Measurements from ENCODE around the gene ELMOD3. TPM values are rescaled to one million over a fixed set of nuclear protein-coding genes. Genes with fewer than 3 reads are reported as not detected.
"Not testable (repeated sequence)": the region's sequence is repeated elsewhere in the genome, so short reads cannot be mapped to it uniquely, and the experiment has no call there.

Gene ELMOD3
- total and polyA plus RNA-seq, 5 experiments from 2014 or later: 6.3 to 29.3 (median 14.5) TPM

DNA sequence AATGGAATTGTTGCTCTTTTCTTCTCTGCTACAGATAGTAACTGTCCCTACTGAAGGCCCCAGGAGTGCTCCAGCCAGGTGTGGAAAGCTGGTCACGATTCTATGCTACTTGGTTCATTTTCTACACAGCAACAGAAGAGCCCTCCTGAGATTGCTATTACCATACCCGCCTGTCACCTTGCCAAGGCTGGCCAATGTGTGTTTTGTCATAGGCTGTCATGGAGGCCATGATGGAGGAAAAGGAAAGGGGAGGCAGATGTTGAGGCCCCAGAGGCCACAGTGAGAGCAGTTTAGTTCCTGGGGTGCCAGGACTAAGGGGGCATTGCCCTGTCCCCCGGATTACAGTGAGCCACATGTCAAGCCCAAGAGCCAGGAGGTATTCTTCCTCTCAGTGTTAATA, 952 bp downstream of the ELMOD3 start:
- peaks cover 0 to 40% (median 20%) of the 10 kb centered on the region in 3 donors for H3K36me3 Mint-ChIP-seq

DNA sequence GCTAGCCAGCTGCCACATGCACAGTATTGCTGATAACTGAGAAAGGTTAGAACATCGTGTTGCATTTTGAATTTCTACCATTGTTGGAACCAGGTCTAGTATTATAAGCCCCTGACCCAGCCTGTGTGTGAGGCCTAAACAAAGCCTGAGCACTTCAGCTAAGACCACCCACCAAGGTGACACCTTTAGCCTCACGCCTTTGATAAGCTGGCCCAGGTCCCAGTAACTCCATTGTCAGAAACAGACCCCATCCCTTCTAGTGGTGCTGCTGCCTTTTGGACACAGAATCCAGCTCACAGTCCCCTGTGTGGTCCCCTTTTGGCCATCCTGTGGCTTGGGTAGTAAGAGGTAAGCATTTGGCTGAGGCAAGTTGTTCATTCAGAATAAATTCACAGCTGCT, 1.6 kb downstream of the ELMOD3 start:
- no peak for ATAC-seq
- peaks cover 0 to 39% (median 18%) of the 10 kb centered on the region in 3 donors for H3K36me3 Mint-ChIP-seq
- peak overlapping the region in 3 of 10 donors; percentile 89 to 98 (median 95) for H3K4me3 Mint-ChIP-seq
- H3K27ac Mint-ChIP-seq: no peak overlapping the region
- no peak for DNase-seq
- peaks cover 20 to 68% (median 53%) of the 10 kb centered on the region in 4 donors for H3K4me1 Mint-ChIP-seq
- no peaks in the 10 kb centered on the region for H3K9me3 Mint-ChIP-seq
- POLR2A ChIA-PET: interaction anchor here (0.7 to 1.9 kb wide), 3 partner anchors 30 to 184 kb away, joined by 3 to 7 read pairs (median 4); no protein-coding TSS in a partner anchor
- H3K27me3 Mint-ChIP-seq: no peaks in the 10 kb centered on the region

More for the DNA sequence above, 952 bp downstream of the ELMOD3 start:
- peak overlapping the region; percentile 89 to 100 (median 98) for H3K4me3 Mint-ChIP-seq
- peak overlapping the region in 9 of 10 donors; percentile 61 to 99 (median 95) for H3K27ac Mint-ChIP-seq
- DNase-seq (no peak), ATAC-seq (no peak)
- no peaks in the 10 kb centered on the region for H3K9me3 Mint-ChIP-seq
- POLR2A ChIA-PET: interaction anchor here (1.1 to 7.3 kb wide), 9 partner anchors 11 to 256 kb away, joined by 5 to 122 read pairs (median 13); partner anchors contain the start of genes C2orf68, MAT2A, SH2D6 and TGOLN2
- H3K4me1 Mint-ChIP-seq: peaks cover 20 to 71% (median 53%) of the 10 kb centered on the region in 4 donors
- H3K27me3 Mint-ChIP-seq: no peaks in the 10 kb centered on the region

DNA sequence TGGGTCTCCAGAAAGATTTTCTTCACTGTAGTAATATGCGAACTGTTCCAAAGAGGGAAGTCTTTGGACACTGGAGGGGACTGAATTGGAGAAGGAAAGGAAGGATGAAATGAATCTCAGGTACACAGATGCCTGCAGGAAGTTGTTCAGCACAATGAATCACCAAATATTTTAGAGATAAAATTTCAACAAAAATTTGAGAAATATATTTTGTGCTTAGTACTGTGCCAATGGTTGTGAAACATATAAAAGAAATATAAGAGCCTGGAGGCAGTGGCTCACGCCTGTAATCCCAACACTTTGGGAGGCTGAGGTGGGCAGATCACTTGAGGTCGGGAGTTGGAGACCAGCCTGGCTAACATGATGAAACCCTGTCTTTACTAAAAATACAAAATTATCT, 3.2 kb downstream of the ELMOD3 start:
- H3K4me1 Mint-ChIP-seq: peaks cover 20 to 56% (median 50%) of the 10 kb centered on the region in 4 donors
- H3K27me3 Mint-ChIP-seq: no peaks in the 10 kb centered on the region
- peak overlapping the region in 4 of 10 donors; percentile 16 to 40 (median 26) for H3K4me3 Mint-ChIP-seq
- POLR2A ChIA-PET: interaction anchor here (1.9 kb wide), 1 partner anchor 31 kb away, joined by 7 read pairs; no protein-coding TSS in a partner anchor
- no peak overlapping the region for H3K27ac Mint-ChIP-seq
- no peak for ATAC-seq
- H3K36me3 Mint-ChIP-seq: peaks cover 0 to 52% (median 26%) of the 10 kb centered on the region in 3 donors
- no peaks in the 10 kb centered on the region for H3K9me3 Mint-ChIP-seq
- DNase-seq: no peak

DNA sequence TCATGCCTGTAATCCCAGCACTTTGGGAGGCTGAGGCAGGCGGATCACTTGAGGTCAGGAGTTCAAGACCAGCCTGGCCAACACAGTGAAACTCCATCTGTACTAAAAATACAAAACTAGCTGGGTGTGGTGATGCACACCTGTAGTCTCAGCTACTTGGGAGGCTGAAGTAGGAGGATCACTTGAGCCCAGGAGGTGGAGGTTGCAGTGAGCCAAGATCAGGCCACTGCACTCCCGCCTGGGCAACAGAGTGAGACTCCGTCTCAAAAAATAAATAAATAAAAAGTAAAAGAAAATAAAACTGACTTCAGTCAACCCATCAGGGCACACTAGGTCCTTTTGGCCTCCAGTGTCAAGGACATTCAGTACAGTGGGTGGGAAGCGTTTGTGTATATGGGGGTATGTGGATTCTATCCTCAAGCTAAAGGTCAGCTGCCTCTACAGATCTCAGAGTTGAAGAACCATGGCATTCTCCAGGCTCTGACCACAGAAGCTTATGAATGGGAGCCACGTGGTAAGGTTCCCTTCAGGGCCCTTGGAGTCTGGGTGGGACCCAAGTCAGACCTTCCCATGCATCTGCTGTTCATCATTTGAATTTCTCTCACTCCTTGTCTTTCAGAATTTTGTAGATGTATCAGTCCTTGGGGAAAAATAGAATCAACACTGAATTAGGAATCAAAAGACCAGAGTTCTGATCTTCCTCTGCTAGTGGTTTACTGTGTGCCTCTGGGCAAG, 8.3 kb downstream of the ELMOD3 start:
- Mint-ChIP-seq H3K4me1 (peaks cover 6 to 14% (median 10%) of the 10 kb centered on the region in 4 donors), H3K36me3 (peaks cover 4 to 65% (median 26%) of the 10 kb centered on the region in 3 donors), H3K27ac (peak overlapping the region in 1 of 10 donors; percentile 27)
- DNase-seq, ATAC-seq, H3K9me3 Mint-ChIP-seq, POLR2A ChIA-PET, H3K4me3 Mint-ChIP-seq, H3K27me3 Mint-ChIP-seq: not testable (repeated sequence)

DNA sequence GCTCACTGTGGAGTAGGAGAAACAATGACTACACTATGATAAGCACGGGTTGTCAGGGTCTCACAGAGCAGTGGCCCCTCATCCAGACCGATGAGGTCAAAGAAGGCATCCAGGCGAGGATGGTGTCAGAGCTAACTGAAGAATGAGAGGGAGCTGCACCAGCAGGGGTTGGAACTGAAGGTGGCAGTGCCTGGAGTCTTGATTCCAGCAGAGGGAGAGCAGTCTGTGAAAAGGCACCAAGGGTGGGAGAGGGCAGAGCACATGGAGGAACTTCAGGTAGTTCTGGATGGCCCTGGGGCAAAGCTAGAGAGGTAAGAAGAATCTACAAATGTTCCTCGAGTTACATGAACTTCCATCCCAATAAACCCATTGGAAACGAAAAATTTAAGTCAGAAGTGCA, 12.6 kb downstream of the ELMOD3 start:
- H3K4me3 Mint-ChIP-seq: no peak overlapping the region
- H3K4me1 Mint-ChIP-seq: no peaks in the 10 kb centered on the region
- POLR2A ChIA-PET: no interaction called here

DNA sequence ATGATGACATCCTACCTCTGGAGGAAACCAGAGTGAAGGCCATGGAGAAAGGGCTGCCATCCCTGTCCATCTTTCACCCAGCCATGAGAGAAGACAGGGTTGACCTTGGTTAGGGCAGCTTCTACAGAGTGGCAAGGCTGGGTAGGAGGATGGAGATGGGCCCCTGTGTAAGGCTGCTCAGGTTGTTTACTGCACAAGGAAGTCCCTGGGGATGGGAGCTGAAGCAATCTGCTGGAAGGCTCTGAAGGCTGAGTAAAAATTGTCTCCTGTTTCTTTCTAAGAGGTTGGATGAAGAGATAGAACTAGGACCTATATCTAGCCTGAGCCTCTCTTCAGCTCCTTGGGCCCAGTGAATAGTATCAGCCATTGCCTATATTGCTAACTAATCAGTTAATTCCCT, 14.4 kb downstream of the ELMOD3 start:
- Mint-ChIP-seq H3K27ac (no peak overlapping the region), H3K4me1 (no peaks in the 10 kb centered on the region), H3K36me3 (peaks cover 0 to 31% (median 9%) of the 10 kb centered on the region in 3 donors), H3K27me3 (no peaks in the 10 kb centered on the region), H3K4me3 (no peak overlapping the region), H3K9me3 (no peaks in the 10 kb centered on the region)
- POLR2A ChIA-PET: interaction anchor here (1.2 kb wide), 1 partner anchor 42 kb away, joined by 4 read pairs; no protein-coding TSS in a partner anchor
- no peak for DNase-seq
- ATAC-seq: no peak

More for the DNA sequence above, 12.6 kb downstream of the ELMOD3 start:
- DNase-seq: no peak
- no peaks in the 10 kb centered on the region for H3K27me3 Mint-ChIP-seq
- no peak for ATAC-seq
- peaks cover 4 to 40% (median 12%) of the 10 kb centered on the region in 3 donors for H3K36me3 Mint-ChIP-seq
- peak overlapping the region in 2 of 10 donors; percentile 59 to 66 for H3K27ac Mint-ChIP-seq
- no peaks in the 10 kb centered on the region for H3K9me3 Mint-ChIP-seq

DNA sequence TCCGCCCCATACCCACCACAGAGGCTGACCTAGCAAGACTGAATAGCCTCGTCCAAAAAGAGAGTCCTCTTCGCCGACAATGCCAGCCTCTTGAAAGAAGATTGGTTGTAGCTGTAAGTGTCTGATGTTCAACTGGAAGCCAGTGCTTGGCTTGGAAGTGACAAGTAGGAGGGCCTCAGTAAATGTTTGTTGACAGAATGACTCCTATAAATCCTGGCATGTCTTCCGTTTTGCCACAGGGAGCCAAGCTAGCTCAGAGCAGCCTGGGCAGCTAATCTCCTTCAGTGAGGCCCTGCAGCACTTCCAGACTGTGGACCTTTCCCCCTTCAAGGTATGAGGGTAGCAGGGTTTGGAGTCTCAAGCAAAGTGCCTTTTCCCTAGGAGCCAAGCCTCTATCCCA, 14.9 kb downstream of the ELMOD3 start:
- H3K36me3 Mint-ChIP-seq: peaks cover 0 to 33% (median 12%) of the 10 kb centered on the region in 3 donors
- no peak overlapping the region for H3K27ac Mint-ChIP-seq
- H3K9me3 Mint-ChIP-seq: no peaks in the 10 kb centered on the region
- ATAC-seq (no peak), DNase-seq (no peak)
- H3K4me3 Mint-ChIP-seq: no peak overlapping the region
- POLR2A ChIA-PET: interaction anchor here (0.8 to 1.2 kb wide), 2 partner anchors 43 to 169 kb away, joined by 3 to 4 read pairs; partner anchors contain the start of gene MAT2A
- no peaks in the 10 kb centered on the region for H3K4me1 Mint-ChIP-seq
- no peaks in the 10 kb centered on the region for H3K27me3 Mint-ChIP-seq

DNA sequence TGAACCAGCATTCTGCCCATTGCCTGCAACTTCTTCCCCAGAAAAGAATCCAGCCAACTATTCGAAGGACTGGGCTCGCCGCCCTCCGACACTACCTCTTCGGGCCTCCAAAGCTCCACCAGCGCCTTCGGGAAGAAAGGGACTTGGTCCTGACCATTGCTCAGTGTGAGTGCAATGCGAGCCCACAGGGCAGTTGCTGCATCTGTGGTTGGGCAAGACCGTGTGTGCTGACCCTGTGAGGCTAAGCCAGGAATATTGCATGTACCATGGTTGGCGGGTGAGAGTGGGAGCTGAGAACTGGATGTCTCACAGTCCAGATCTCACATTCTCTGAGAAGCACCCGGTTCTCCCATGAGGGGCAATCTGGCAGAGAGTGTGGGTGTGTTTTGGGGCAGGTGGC, 16.5 kb downstream of the ELMOD3 start:
- Mint-ChIP-seq H3K27ac (no peak overlapping the region), H3K9me3 (no peaks in the 10 kb centered on the region), H3K27me3 (no peaks in the 10 kb centered on the region), H3K36me3 (peaks cover 0 to 44% (median 17%) of the 10 kb centered on the region in 3 donors), H3K4me3 (no peak overlapping the region), H3K4me1 (peaks cover 0 to 3% (median 0%) of the 10 kb centered on the region in 4 donors)
- DNase-seq (no peak), ATAC-seq (no peak)
- POLR2A ChIA-PET: no interaction called here

DNA sequence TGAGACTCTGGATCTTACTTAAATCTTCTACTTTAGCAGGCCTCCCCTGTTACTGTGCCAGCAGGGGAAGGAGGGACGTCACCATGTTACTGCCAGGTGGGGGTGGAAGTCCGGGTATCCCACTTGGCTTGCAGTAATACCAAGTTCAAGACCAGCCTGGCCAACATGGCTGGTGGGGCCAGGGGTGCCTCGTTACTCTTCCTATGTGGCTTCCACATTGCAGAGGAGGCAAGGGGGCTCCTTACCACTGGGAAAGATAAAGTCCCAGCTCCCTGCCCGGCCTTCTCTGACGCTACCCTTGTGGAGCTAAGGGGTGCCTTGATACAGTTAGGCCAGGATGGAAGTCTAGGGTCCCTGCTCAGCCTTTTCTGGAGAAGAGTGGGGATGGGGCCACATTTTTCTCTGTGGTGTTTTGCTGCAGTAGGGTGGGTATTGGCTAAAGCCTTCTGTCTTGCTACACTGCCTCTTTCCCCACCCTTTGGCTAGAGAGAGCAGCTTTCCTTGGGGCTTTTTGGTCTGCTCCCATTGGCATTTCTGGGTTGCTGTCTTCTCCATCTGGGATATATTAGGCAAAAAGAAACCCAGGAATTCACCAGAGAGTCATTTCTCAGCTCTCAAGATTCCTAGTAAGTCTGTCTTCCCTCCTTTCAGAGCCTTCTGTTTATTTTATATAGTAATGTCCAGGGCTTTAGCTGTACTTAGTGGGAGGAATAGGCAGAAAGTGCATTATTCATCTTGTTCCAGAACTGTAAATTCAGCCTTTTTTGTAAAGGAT, 21.9 kb downstream of the ELMOD3 start:
- Mint-ChIP-seq H3K27me3 (no peaks in the 10 kb centered on the region), H3K36me3 (peaks cover 15 to 68% (median 57%) of the 10 kb centered on the region in 3 donors)

DNA sequence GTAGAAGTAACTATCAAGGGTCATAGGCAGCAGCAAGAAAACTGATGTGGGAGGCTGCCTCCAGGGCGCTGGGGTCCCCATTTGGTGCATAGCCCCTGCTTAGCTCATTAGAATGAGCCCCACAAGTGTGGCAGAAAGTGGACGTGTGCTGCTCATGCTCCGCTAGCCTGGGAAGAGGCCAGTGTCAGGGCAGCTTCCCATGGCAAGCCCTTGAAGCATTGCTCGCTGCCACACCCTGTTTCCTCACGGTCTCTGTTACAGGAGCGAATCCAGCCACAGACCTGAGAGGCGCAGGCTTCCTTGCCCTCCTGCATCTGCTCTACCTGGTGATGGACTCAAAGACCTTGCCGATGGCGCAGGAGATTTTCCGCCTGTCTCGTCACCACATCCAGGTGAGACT, 22.5 kb downstream of the ELMOD3 start:
- POLR2A ChIA-PET: no interaction called here
- no peak for ATAC-seq
- Mint-ChIP-seq H3K4me1 (peaks cover 0 to 3% (median 0%) of the 10 kb centered on the region in 4 donors), H3K27me3 (no peaks in the 10 kb centered on the region), H3K27ac (no peak overlapping the region), H3K9me3 (peaks cover 0 to 6% (median 2%) of the 10 kb centered on the region in 9 donors), H3K4me3 (no peak overlapping the region), H3K36me3 (peaks cover 15 to 69% (median 57%) of the 10 kb centered on the region in 3 donors)
- no peak for DNase-seq

More for the DNA sequence above, 21.9 kb downstream of the ELMOD3 start:
- Mint-ChIP-seq H3K4me1 (peaks cover 0 to 3% (median 0%) of the 10 kb centered on the region in 4 donors), H3K9me3 (peaks cover 0 to 6% (median 2%) of the 10 kb centered on the region in 9 donors), H3K4me3 (no peak overlapping the region), H3K27ac (no peak overlapping the region)
- POLR2A ChIA-PET: no interaction called here
- DNase-seq: no peak
- no peak for ATAC-seq

DNA sequence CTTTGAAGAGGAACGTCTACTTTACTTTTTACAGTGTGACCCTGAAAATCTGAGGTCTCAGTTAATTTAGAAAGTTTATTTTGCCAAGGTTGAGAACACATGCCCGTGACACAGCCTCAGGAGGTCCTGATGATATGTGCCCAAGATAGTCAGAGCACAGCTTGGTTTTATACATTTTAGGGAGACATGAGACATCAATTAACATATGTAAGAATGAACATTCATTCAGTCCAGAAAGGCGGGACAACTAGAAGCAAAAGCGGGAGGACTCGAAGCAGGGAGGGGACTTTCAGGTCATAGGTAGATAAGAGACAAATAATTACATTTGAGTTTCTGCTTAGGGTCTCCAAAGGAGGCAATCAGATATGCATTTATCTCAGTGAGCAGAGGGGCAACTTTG, 23.7 kb downstream of the ELMOD3 start:
- POLR2A ChIA-PET: no interaction called here
- H3K27ac Mint-ChIP-seq: no peak overlapping the region
- ATAC-seq (no peak), DNase-seq (no peak)
- no peak overlapping the region for H3K4me3 Mint-ChIP-seq
- H3K27me3 Mint-ChIP-seq: no peaks in the 10 kb centered on the region
- H3K9me3 Mint-ChIP-seq: peaks cover 0 to 6% (median 2%) of the 10 kb centered on the region in 9 donors
- peaks cover 15 to 72% (median 56%) of the 10 kb centered on the region in 3 donors for H3K36me3 Mint-ChIP-seq
- H3K4me1 Mint-ChIP-seq: peaks cover 0 to 3% (median 0%) of the 10 kb centered on the region in 4 donors

DNA sequence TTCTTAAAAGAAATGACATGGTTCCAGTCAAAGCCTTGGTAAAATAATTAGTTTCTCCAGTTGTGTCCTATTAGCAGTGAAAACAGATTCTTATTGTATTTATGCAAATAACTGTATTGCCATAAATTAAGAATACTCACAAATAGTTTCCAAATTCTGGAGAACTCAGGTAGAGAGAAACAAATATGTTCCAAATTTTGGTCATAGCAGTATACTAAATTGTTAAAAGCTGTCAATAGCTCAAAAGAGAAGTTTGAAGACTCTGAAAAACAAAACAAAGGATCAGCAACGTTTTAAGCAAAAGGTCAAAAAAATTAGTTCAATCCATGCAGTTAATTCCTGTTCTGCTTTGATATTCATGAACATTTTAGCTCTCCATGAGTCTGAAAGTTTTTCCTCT, 25.5 kb downstream of the ELMOD3 start:
- POLR2A ChIA-PET: no interaction called here
- peaks cover 15 to 75% (median 47%) of the 10 kb centered on the region in 3 donors for H3K36me3 Mint-ChIP-seq

More for the DNA sequence above, 25.5 kb downstream of the ELMOD3 start:
- DNase-seq: no peak
- Mint-ChIP-seq H3K9me3 (peaks cover 0 to 6% (median 2%) of the 10 kb centered on the region in 9 donors), H3K27me3 (no peaks in the 10 kb centered on the region), H3K4me3 (no peak overlapping the region), H3K4me1 (peaks cover 0 to 7% (median 2%) of the 10 kb centered on the region in 4 donors), H3K27ac (no peak overlapping the region)
- ATAC-seq: no peak
